Loucy (cell line): Measurements from ENCODE around the gene GSK3B.

ENCODE experiments used
- H2AFZ ChIP-seq: fragments of 200-600 bp; sonication (generic); 2 replicates; pipeline ENCODE4 v1.6.0; 2016; ENCODE audit warnings: antibody characterized with exemption, mild to moderate bottlenecking, low read length, moderate library complexity
- H3F3A ChIP-seq: fragments of 200-600 bp; 2 replicates; pipeline ENCODE4 v1.6.0; 2016; ENCODE audit warnings: antibody characterized with exemption, low read depth, mild to moderate bottlenecking
- H3K27me3 ChIP-seq: fragments of 200-600 bp; sonication (generic); 2 replicates; pipeline ENCODE4 v1.6.1; 2014; ENCODE audit warnings: low read length, mild to moderate bottlenecking; ENCODE audit not compliant: insufficient read depth, poor library complexity, severe bottlenecking
- H3K36me3 ChIP-seq: fragments of 200-600 bp; sonication (generic); 2 replicates; pipeline ENCODE4 v1.6.1; 2016; ENCODE audit warnings: low read length; ENCODE audit not compliant: insufficient read depth
- H3K4me1 ChIP-seq: fragments of 200-600 bp; sonication (generic); 2 replicates; pipeline ENCODE4 v1.5.1; 2014; ENCODE audit warnings: low read length, mild to moderate bottlenecking; ENCODE audit not compliant: insufficient read depth, poor library complexity, severe bottlenecking
- H3K4me2 ChIP-seq: fragments of 200-600 bp; sonication (generic); 2 replicates; pipeline ENCODE4 v1.6.0; 2014; ENCODE audit warnings: antibody characterized with exemption, low read length, low read depth, mild to moderate bottlenecking; ENCODE audit not compliant: poor library complexity, severe bottlenecking
- H3K4me3 ChIP-seq: fragments of 200-600 bp; sonication (generic); 2 replicates; pipeline ENCODE4 v1.5.1; 2014; ENCODE audit warnings: low read length, mild to moderate bottlenecking, mixed read lengths; ENCODE audit not compliant: poor library complexity, severe bottlenecking
- H3K79me2 ChIP-seq: fragments of 200-600 bp; sonication (generic); 2 replicates; pipeline ENCODE4 v1.6.1; 2014; ENCODE audit warnings: low read length; ENCODE audit not compliant: insufficient read depth
- H3K9ac ChIP-seq: fragments of 200-600 bp; sonication (generic); 2 replicates; pipeline ENCODE4 v1.6.0; 2014; ENCODE audit warnings: mild to moderate bottlenecking, low read depth, low read length, moderate library complexity; ENCODE audit not compliant: poor library complexity, severe bottlenecking
- H3K9me2 ChIP-seq: fragments of 200-600 bp; sonication (generic); replicated peaks from 2 replicates; pipeline ENCODE4 v1.6.1; 2016; ENCODE audit warnings: low read depth, low read length, mixed read lengths
- H3K9me3 ChIP-seq: fragments of 200-600 bp; sonication (generic); 2 replicates; pipeline ENCODE4 v1.6.1; 2014; ENCODE audit warnings: mild to moderate bottlenecking, antibody characterized with exemption, low read length, low read depth; ENCODE audit not compliant: insufficient read depth
- H4K20me1 ChIP-seq: fragments of 200-600 bp; sonication (generic); 2 replicates; pipeline ENCODE4 v1.6.0; 2014; ENCODE audit warnings: antibody characterized with exemption, low read length, mild to moderate bottlenecking; ENCODE audit not compliant: insufficient read depth, poor library complexity, severe bottlenecking
- CTCF ChIP-seq: fragments of 200-600 bp; sonication (generic); conservative IDR thresholded peaks from 2 replicates; pipeline ENCODE4 v1.5.1; 2014; ENCODE audit warnings: mild to moderate bottlenecking, antibody characterized with exemption, low read length
- EZH2phosphoT487 ChIP-seq: fragments of 200-600 bp; IDR thresholded peaks from 2 replicates; pipeline ENCODE4 v1.6.1; 2018; ENCODE audit warnings: antibody characterized with exemption, mild to moderate bottlenecking, moderate library complexity, borderline replicate concordance

Gene GSK3B

GRCh38 chr3:120025520-120025919 lies 68.7 kb downstream of the GSK3B start:
- no peak overlapping the region for H3K4me2 ChIP-seq
- H3K4me3 ChIP-seq = no peak overlapping the region
- peaks cover 92% of the 10 kb centered on the region for H4K20me1 ChIP-seq
- H3F3A ChIP-seq = no peaks in the 10 kb centered on the region; the same call in 1 of the 2 replicates
- H3K36me3 ChIP-seq = peaks cover 5% of the 10 kb centered on the region; the same call in 1 of the 2 replicates
- no peaks in the 10 kb centered on the region for H3K4me1 ChIP-seq
- H3K9ac ChIP-seq = no peak overlapping the region
- no peaks in the 10 kb centered on the region for H3K9me3 ChIP-seq
- no peaks in the 10 kb centered on the region for H3K9me2 ChIP-seq
- TF ChIP-seq CTCF (no peak), EZH2phosphoT487 (no peak)
- H2AFZ ChIP-seq = no peak overlapping the region
- peaks cover 99% of the 10 kb centered on the region for H3K79me2 ChIP-seq
- H3K27me3 ChIP-seq = no peaks in the 10 kb centered on the region

- H2AFZ ChIP-seq = no peak overlapping the region
- H3K9me2 ChIP-seq = no peaks in the 10 kb centered on the region
- H3K27me3 ChIP-seq = no peaks in the 10 kb centered on the region
- H4K20me1 ChIP-seq = peaks cover 92% of the 10 kb centered on the region
- no peak overlapping the region for H3K4me2 ChIP-seq
- no peaks in the 10 kb centered on the region; the same call in 1 of the 2 replicates for H3F3A ChIP-seq
- no peak overlapping the region for H3K4me3 ChIP-seq
- TF ChIP-seq CTCF = no peak
- no peak for TF ChIP-seq EZH2phosphoT487
- H3K36me3 ChIP-seq = peaks cover 5% of the 10 kb centered on the region; the same call in 1 of the 2 replicates
- H3K9ac ChIP-seq = no peak overlapping the region
- H3K79me2 ChIP-seq = peaks cover 99% of the 10 kb centered on the region
- H3K9me3 ChIP-seq = no peaks in the 10 kb centered on the region
- no peaks in the 10 kb centered on the region for H3K4me1 ChIP-seq
Observed at GRCh38 chr3:120024103-120024502, 70.1 kb downstream of the GSK3B start.

- H3F3A ChIP-seq = no peaks in the 10 kb centered on the region
- peaks cover 5% of the 10 kb centered on the region; the same call in 1 of the 2 replicates for H3K36me3 ChIP-seq
- H2AFZ ChIP-seq = no peak overlapping the region
- H3K9ac ChIP-seq = no peak overlapping the region
- H3K4me2 ChIP-seq = no peak overlapping the region
- TF ChIP-seq CTCF (no peak), EZH2phosphoT487 (no peak)
- no peaks in the 10 kb centered on the region for H3K9me3 ChIP-seq
- no peaks in the 10 kb centered on the region for H3K9me2 ChIP-seq
- H3K79me2 ChIP-seq = peaks cover 98% of the 10 kb centered on the region
- no peak overlapping the region for H3K4me3 ChIP-seq
- no peaks in the 10 kb centered on the region for H3K27me3 ChIP-seq
- no peaks in the 10 kb centered on the region for H3K4me1 ChIP-seq
- H4K20me1 ChIP-seq = peaks cover 92% of the 10 kb centered on the region
Observed at GRCh38 chr3:120022729-120023128, 71.5 kb downstream of the GSK3B start.
